ENCODE results near the gene ABCG1. TPM values are rescaled to one million over a fixed set of nuclear protein-coding genes. Genes with fewer than 3 reads are reported as not detected.
"Not testable (repeated sequence)": the region's sequence is repeated elsewhere in the genome, so short reads cannot be mapped to it uniquely, and the experiment has no call there.

Gene ABCG1
- total RNA-seq, 4 donors from 2014 or later, result 3.4 to 43.3 (median 10.3) TPM

- Histone ChIP-seq H3K27ac (no peak overlapping the region), H3K27me3 (no peaks in the 10 kb centered on the region), H3K4me3 (no peak overlapping the region), H3K4me1 (no peaks in the 10 kb centered on the region), H3K9me3 (no peaks in the 10 kb centered on the region), H3K36me3 (peaks cover 0 to 78% of the 10 kb centered on the region in 2 donors)
- peak; percentile 37 to 41 for DNase-seq
- intact Hi-C loops (cut with DNase I; ENCODE audit: low total_unique reads) (loop anchor here (2.0 kb wide), 1 partner anchor 19 kb away; no protein-coding TSS in a partner anchor), in situ Hi-C loops (cut with MboI; ENCODE audit: low sequenced_read_pairs in 4 of 4) (no loop called here)
- no peak for ATAC-seq
- TF ChIP-seq CTCF (IDR thresholded peaks at IDR 0.05 in 4 of 5, conservative IDR thresholded peaks at IDR 0.05 in 1 of 5) (no peak), POLR2A (IDR thresholded peaks at IDR 0.05) (no peak)
These were observed 71.0 kb downstream of the ABCG1 start for GRCh38 chr21:42289926-42290325.

GRCh38 chr21:42290505-42290904 lies 71.6 kb downstream of the ABCG1 start:
- TF ChIP-seq CTCF (IDR thresholded peaks at IDR 0.05 in 4 of 5, conservative IDR thresholded peaks at IDR 0.05 in 1 of 5) (no peak), POLR2A (IDR thresholded peaks at IDR 0.05) (no peak)
- H3K4me1 ChIP-seq, result no peaks in the 10 kb centered on the region
- intact Hi-C loops (cut with DNase I; ENCODE audit: low total_unique reads), result no loop called here

GRCh38 chr21:42291003-42291750 lies 72.2 kb downstream of the ABCG1 start:
- no peak for TF ChIP-seq CTCF (IDR thresholded peaks at IDR 0.05 in 4 of 5, conservative IDR thresholded peaks at IDR 0.05 in 1 of 5)
- TF ChIP-seq POLR2A (IDR thresholded peaks at IDR 0.05), result no peak
- Histone ChIP-seq H3K27me3 (no peaks in the 10 kb centered on the region), H3K9me3 (no peaks in the 10 kb centered on the region), H3K36me3 (peaks cover 0 to 80% of the 10 kb centered on the region in 2 donors), H3K4me3 (no peak overlapping the region), H3K4me1 (no peaks in the 10 kb centered on the region), H3K27ac (no peak overlapping the region)
- in situ Hi-C loops (cut with MboI; ENCODE audit: low sequenced_read_pairs in 4 of 4) (no loop called here), intact Hi-C loops (cut with DNase I; ENCODE audit: low total_unique reads) (no loop called here)
- DNase-seq (no peak), ATAC-seq (no peak)

More at GRCh38 chr21:42290505-42290904, 71.6 kb downstream of the ABCG1 start:
- in situ Hi-C loops (cut with MboI; ENCODE audit: low sequenced_read_pairs in 4 of 4), result no loop called here
- Histone ChIP-seq H3K9me3 (no peaks in the 10 kb centered on the region), H3K36me3 (peaks cover 0 to 80% of the 10 kb centered on the region in 2 donors), H3K4me3 (no peak overlapping the region), H3K27me3 (no peaks in the 10 kb centered on the region), H3K27ac (no peak overlapping the region)
- no peak for DNase-seq
- no peak for ATAC-seq

- Histone ChIP-seq H3K9me3 (no peaks in the 10 kb centered on the region), H3K27ac (no peak overlapping the region), H3K4me3 (no peak overlapping the region), H3K36me3 (peaks cover 0 to 80% of the 10 kb centered on the region in 2 donors), H3K27me3 (no peaks in the 10 kb centered on the region), H3K4me1 (no peaks in the 10 kb centered on the region)
- no peak for ATAC-seq
- TF ChIP-seq POLR2A (IDR thresholded peaks at IDR 0.05), result no peak
- TF ChIP-seq CTCF (IDR thresholded peaks at IDR 0.05 in 4 of 5, conservative IDR thresholded peaks at IDR 0.05 in 1 of 5), result no peak
- intact Hi-C loops (cut with DNase I; ENCODE audit: low total_unique reads) (no loop called here), in situ Hi-C loops (cut with MboI; ENCODE audit: low sequenced_read_pairs in 4 of 4) (no loop called here)
- DNase-seq, result no peak
These were observed 73.0 kb downstream of the ABCG1 start for GRCh38 chr21:42291751-42292562.

- DNase-seq; intact Hi-C loops (cut with DNase I; ENCODE audit: low total_unique reads): not testable (repeated sequence)
- peaks cover 0 to 79% of the 10 kb centered on the region in 2 donors for H3K36me3 ChIP-seq
These were observed 73.7 kb downstream of the ABCG1 start for GRCh38 chr21:42292563-42293142.

More at GRCh38 chr21:42292563-42293142, 73.7 kb downstream of the ABCG1 start:
- H3K4me3 ChIP-seq; H3K27ac ChIP-seq; ATAC-seq; H3K4me1 ChIP-seq; H3K9me3 ChIP-seq; H3K27me3 ChIP-seq; in situ Hi-C loops (cut with MboI; ENCODE audit: low sequenced_read_pairs in 4 of 4): not testable (repeated sequence)
